ENCODE data around the gene ZNF185. TPM values are rescaled to one million over a fixed set of nuclear protein-coding genes. Genes with fewer than 3 reads are reported as not detected.
"Not testable (repeated sequence)": the region's sequence is repeated elsewhere in the genome, so short reads cannot be mapped to it uniquely, and the experiment has no call there.

Gene ZNF185
- total and polyA plus RNA-seq, 4 experiments from 2014 or later = 2.0 to 2.9 (median 2.4) TPM

DNA sequence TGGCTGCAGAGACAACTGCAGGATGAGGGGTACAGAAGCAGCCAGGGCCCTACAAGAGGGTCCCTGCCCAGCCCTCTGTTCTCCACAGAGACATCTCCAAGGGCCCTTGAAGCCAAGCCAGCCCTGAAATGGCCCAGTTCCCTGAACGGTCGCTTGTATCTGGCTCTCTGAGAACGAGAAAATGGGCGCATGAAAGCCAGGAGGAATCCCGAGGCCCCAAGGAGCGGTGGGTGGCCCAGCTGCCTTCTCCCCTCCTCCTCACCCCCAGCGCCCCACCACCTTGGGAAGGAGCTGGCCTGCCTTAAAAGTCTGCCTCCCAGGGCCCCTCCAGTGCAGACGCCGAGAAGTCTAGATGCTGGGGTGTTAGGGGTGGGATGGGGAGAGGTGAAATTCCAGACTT, 5.7 kb downstream of the ZNF185 start:
- Mint-ChIP-seq H3K27ac (no peak overlapping the region), H3K36me3 (no peaks in the 10 kb centered on the region), H3K9me3 (no peaks in the 10 kb centered on the region), H3K27me3 (peaks cover 2 to 6% of the 10 kb centered on the region in 2 donors), H3K4me3 (no peak overlapping the region), H3K4me1 (no peaks in the 10 kb centered on the region)
- ChIA-PET CTCF (ENCODE audit: partially characterized antibody) (no interaction called here), POLR2A (ENCODE audit: partially characterized antibody) (no interaction called here)
- intact Hi-C loops (cut with micrococcal nuclease) = no loop called here
- no peaks in the 10 kb centered on the region for H3K9me3 ChIP-seq (ENCODE audit: control insufficient read depth in 1 of 2, low read length in 2 of 2)
- H3K4me3 ChIP-seq (ENCODE audit: low read length in 2 of 2) = no peak overlapping the region
- H3K27ac ChIP-seq (ENCODE audit: low read depth, low read length) = no peak overlapping the region
- H3K36me3 ChIP-seq (ENCODE audit: insufficient read depth, low read length) = no peaks in the 10 kb centered on the region
- DNase-seq = no peak
- no peaks in the 10 kb centered on the region for H3K27me3 ChIP-seq (ENCODE audit: insufficient read depth, low read length)
- H3K4me1 ChIP-seq (ENCODE audit: insufficient read depth, low read length) = no peaks in the 10 kb centered on the region

GRCh38 chrX:152904151-152905080, 6.5 kb downstream of the ZNF185 start:
- POLR2A ChIA-PET (ENCODE audit: partially characterized antibody) = no interaction called here
- Mint-ChIP-seq H3K27ac (peak overlapping the region in 1 of 7 donors; percentile 19), H3K4me3 (no peak overlapping the region)

GRCh38 chrX:152905081-152905420, 7.2 kb downstream of the ZNF185 start:
- intact Hi-C loops (cut with micrococcal nuclease) = no loop called here

More at GRCh38 chrX:152904151-152905080, 6.5 kb downstream of the ZNF185 start:
- Mint-ChIP-seq H3K36me3 (no peaks in the 10 kb centered on the region), H3K4me1 (no peaks in the 10 kb centered on the region), H3K9me3 (no peaks in the 10 kb centered on the region), H3K27me3 (peaks cover 2 to 6% of the 10 kb centered on the region in 2 donors)
- no peaks in the 10 kb centered on the region for H3K9me3 ChIP-seq (ENCODE audit: control insufficient read depth in 1 of 2, low read length in 2 of 2)
- no peaks in the 10 kb centered on the region for H3K4me1 ChIP-seq (ENCODE audit: insufficient read depth, low read length)
- no peaks in the 10 kb centered on the region for H3K27me3 ChIP-seq (ENCODE audit: insufficient read depth, low read length)
- no peak overlapping the region for H3K27ac ChIP-seq (ENCODE audit: low read depth, low read length)
- no peak overlapping the region for H3K4me3 ChIP-seq (ENCODE audit: low read length in 2 of 2)
- peak in 4 of 5 donors; percentile 20 to 31 (median 26) for DNase-seq
- intact Hi-C loops (cut with micrococcal nuclease) = no loop called here
- CTCF ChIA-PET (ENCODE audit: partially characterized antibody) = no interaction called here
- H3K36me3 ChIP-seq (ENCODE audit: insufficient read depth, low read length) = no peaks in the 10 kb centered on the region

GRCh38 chrX:152907084-152907651, 9.3 kb downstream of the ZNF185 start:
- H3K4me1 ChIP-seq (ENCODE audit: insufficient read depth, low read length) = no peaks in the 10 kb centered on the region
- Mint-ChIP-seq H3K4me1 (no peaks in the 10 kb centered on the region), H3K27ac (no peak overlapping the region), H3K9me3 (no peaks in the 10 kb centered on the region), H3K4me3 (no peak overlapping the region), H3K36me3 (no peaks in the 10 kb centered on the region), H3K27me3 (no peaks in the 10 kb centered on the region)
- no peak for DNase-seq
- ChIA-PET CTCF (ENCODE audit: partially characterized antibody) (interaction anchor here (1.1 kb wide), 1 partner anchor 11 kb away, joined by 3 read pairs; no protein-coding TSS in a partner anchor), POLR2A (ENCODE audit: partially characterized antibody) (no interaction called here)
- no peak overlapping the region for H3K27ac ChIP-seq (ENCODE audit: low read depth, low read length)
- no peaks in the 10 kb centered on the region for H3K36me3 ChIP-seq (ENCODE audit: insufficient read depth, low read length)
- intact Hi-C loops (cut with micrococcal nuclease) = no loop called here
- no peaks in the 10 kb centered on the region for H3K9me3 ChIP-seq (ENCODE audit: control insufficient read depth in 1 of 2, low read length in 2 of 2)
- no peak overlapping the region for H3K4me3 ChIP-seq (ENCODE audit: low read length in 2 of 2)
- no peaks in the 10 kb centered on the region for H3K27me3 ChIP-seq (ENCODE audit: insufficient read depth, low read length)

More at GRCh38 chrX:152905081-152905420, 7.2 kb downstream of the ZNF185 start:
- no peak overlapping the region for H3K4me3 Mint-ChIP-seq
- CTCF ChIA-PET (ENCODE audit: partially characterized antibody) = no interaction called here
- H3K9me3 ChIP-seq (ENCODE audit: control insufficient read depth in 1 of 2, low read length in 2 of 2) = no peaks in the 10 kb centered on the region
- no peaks in the 10 kb centered on the region for H3K36me3 ChIP-seq (ENCODE audit: insufficient read depth, low read length)
- H3K4me3 ChIP-seq (ENCODE audit: low read length in 2 of 2) = no peak overlapping the region
- no peak overlapping the region for H3K27ac ChIP-seq (ENCODE audit: low read depth, low read length)
- POLR2A ChIA-PET (ENCODE audit: partially characterized antibody) = no interaction called here
- no peaks in the 10 kb centered on the region for H3K36me3 Mint-ChIP-seq
- H3K4me1 ChIP-seq (ENCODE audit: insufficient read depth, low read length) = no peaks in the 10 kb centered on the region
- H3K27ac Mint-ChIP-seq = no peak overlapping the region
- no peak for DNase-seq
- H3K4me1 Mint-ChIP-seq = no peaks in the 10 kb centered on the region
- H3K27me3 ChIP-seq (ENCODE audit: insufficient read depth, low read length) = no peaks in the 10 kb centered on the region
- H3K27me3 Mint-ChIP-seq = peaks cover 2 to 4% of the 10 kb centered on the region in 2 donors
- no peaks in the 10 kb centered on the region for H3K9me3 Mint-ChIP-seq

DNA sequence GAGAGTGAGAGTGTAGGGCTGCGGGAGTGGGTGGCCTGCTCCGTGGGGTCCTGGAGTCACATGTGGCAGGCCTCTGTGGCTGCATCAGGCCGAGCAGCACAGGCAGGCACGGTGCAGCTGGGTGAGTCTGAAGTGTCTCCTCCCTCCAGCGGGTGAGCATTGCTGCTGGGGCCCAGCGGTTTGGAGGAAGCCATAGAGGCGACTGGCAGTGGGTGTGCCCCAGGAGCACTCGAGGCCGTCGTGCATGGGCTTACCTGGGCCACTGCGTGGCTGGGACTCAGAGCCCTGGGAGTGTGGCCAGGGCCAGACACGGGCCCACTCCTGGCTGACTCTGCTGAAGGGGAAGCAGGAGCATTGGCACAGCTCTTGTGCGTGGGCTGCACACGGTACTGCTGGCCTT, 10.6 kb downstream of the ZNF185 start:
- H3K27ac Mint-ChIP-seq = no peak overlapping the region
- H3K9me3 Mint-ChIP-seq = no peaks in the 10 kb centered on the region
- H3K4me1 Mint-ChIP-seq = no peaks in the 10 kb centered on the region
- Histone ChIP-seq H3K27ac (ENCODE audit: low read depth, low read length) (no peak overlapping the region), H3K4me3 (ENCODE audit: low read length in 2 of 2) (no peak overlapping the region), H3K4me1 (ENCODE audit: insufficient read depth, low read length) (no peaks in the 10 kb centered on the region), H3K27me3 (ENCODE audit: insufficient read depth, low read length) (no peaks in the 10 kb centered on the region), H3K9me3 (ENCODE audit: control insufficient read depth in 1 of 2, low read length in 2 of 2) (no peaks in the 10 kb centered on the region), H3K36me3 (ENCODE audit: insufficient read depth, low read length) (no peaks in the 10 kb centered on the region)
- H3K36me3 Mint-ChIP-seq = no peaks in the 10 kb centered on the region
- no peak for DNase-seq
- CTCF ChIA-PET (ENCODE audit: partially characterized antibody) = interaction anchor here (1.1 kb wide), 1 partner anchor 10 kb away, joined by 3 read pairs; no protein-coding TSS in a partner anchor
- H3K27me3 Mint-ChIP-seq = no peaks in the 10 kb centered on the region
- intact Hi-C loops (cut with micrococcal nuclease) = no loop called here
- no peak overlapping the region for H3K4me3 Mint-ChIP-seq
- POLR2A ChIA-PET (ENCODE audit: partially characterized antibody) = no interaction called here

GRCh38 chrX:152910018-152910417, 12.2 kb downstream of the ZNF185 start:
- H3K36me3 ChIP-seq (ENCODE audit: insufficient read depth, low read length); H3K4me1 ChIP-seq (ENCODE audit: insufficient read depth, low read length); H3K4me3 Mint-ChIP-seq; H3K27me3 ChIP-seq (ENCODE audit: insufficient read depth, low read length); H3K4me1 Mint-ChIP-seq; DNase-seq; H3K9me3 Mint-ChIP-seq; POLR2A ChIA-PET (ENCODE audit: partially characterized antibody); H3K36me3 Mint-ChIP-seq; H3K9me3 ChIP-seq (ENCODE audit: control insufficient read depth in 1 of 2, low read length in 2 of 2); H3K27me3 Mint-ChIP-seq; intact Hi-C loops (cut with micrococcal nuclease); H3K27ac Mint-ChIP-seq; CTCF ChIA-PET (ENCODE audit: partially characterized antibody); H3K27ac ChIP-seq (ENCODE audit: low read depth, low read length); H3K4me3 ChIP-seq (ENCODE audit: low read length in 2 of 2): not testable (repeated sequence)

DNA sequence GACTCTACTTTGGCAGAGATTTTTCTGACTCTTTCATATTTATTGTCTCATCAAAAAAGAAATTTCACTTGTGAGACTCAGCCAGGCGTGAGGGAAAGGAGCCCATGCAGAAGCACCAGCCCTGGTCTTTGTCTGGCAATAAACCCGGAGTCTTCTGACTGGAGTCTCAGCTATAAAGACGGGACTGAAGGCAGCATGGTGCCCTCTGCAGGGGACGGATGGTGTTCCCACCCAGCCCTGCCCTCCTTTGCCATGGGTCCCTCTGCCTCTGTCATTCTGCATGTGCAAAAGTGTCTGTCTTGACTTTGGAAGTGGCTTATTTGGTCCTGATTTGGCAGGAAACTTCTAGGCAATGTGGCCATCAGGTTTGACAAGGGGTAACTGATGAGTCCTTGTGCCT, 14.2 kb downstream of the ZNF185 start:
- no peak for DNase-seq

More for the DNA sequence above, 14.2 kb downstream of the ZNF185 start:
- Mint-ChIP-seq H3K4me3 (no peak overlapping the region), H3K27me3 (no peaks in the 10 kb centered on the region), H3K4me1 (no peaks in the 10 kb centered on the region), H3K9me3 (no peaks in the 10 kb centered on the region), H3K27ac (no peak overlapping the region), H3K36me3 (no peaks in the 10 kb centered on the region)
- H3K4me1 ChIP-seq (ENCODE audit: insufficient read depth, low read length) = no peaks in the 10 kb centered on the region
- POLR2A ChIA-PET (ENCODE audit: partially characterized antibody) = no interaction called here
- H3K27ac ChIP-seq (ENCODE audit: low read depth, low read length) = no peak overlapping the region
- H3K27me3 ChIP-seq (ENCODE audit: insufficient read depth, low read length) = no peaks in the 10 kb centered on the region
- CTCF ChIA-PET (ENCODE audit: partially characterized antibody) = no interaction called here
- H3K36me3 ChIP-seq (ENCODE audit: insufficient read depth, low read length) = no peaks in the 10 kb centered on the region
- intact Hi-C loops (cut with micrococcal nuclease) = no loop called here
- H3K4me3 ChIP-seq (ENCODE audit: low read length in 2 of 2) = no peak overlapping the region
- H3K9me3 ChIP-seq (ENCODE audit: control insufficient read depth in 1 of 2, low read length in 2 of 2) = no peaks in the 10 kb centered on the region

Measured in CD4-positive, alpha-beta memory T cell (primary cell).